ENCODE results near the gene EIF1AX.
A peak's percentile ranks its signal among the peaks of the same experiment; 100 is the strongest.

The EIF1AX gene

DNA sequence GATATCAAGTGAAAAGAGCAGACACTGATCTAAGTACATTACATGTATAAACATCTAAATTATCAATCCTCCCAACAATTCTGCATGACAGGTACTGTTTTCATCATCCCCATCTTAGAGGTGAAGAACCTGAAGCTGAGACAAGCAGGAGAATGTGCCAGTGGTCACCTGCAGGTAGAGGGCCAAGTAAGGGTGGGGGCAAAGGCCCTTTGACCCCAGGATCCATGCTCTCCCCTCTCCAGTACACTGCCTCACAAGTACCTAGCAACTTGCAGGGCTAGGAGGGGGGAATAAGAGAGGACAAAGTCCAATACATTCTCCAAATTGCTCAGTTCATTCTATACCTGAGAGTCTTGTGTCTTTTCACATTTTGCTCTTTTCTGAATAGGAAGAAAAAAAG is 16.7 kb downstream of the EIF1AX start:
- DNase-seq = no peak

DNA sequence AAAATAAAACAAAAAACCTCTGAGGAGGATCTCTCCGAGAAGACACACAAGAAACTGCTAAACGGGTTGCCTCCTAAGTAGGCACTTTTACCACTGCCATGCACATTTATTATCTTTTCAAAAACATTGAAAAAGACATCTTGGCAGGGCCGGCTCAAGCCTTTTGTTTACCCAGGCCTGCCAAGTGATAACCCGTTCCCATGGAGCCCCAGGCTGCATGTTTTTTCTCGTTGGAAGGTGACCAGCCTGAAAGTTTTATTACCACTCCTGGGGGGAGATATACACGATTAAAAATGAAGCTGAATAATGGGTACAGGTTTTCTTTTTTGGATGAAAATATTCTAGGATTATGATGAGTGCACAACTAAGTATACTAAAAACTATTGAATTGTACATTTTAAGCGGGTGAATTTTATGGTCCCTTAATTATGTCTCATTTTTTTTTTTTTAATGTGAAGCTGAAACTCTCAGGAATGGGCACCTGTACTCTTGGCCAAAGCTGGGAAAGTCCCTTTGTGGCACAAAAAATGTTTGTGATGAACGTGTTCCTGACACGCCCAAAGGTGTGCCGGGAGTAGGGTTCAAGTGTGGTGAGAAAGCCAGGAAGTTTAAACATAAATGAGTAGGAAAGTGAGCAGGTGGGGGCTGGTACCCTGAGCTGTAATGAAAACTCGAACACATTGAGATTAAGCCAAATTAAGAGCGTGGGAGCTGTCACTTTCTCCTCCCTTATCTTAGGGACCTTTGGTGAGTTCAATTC is 23.4 kb downstream of the EIF1AX start:
- no peak for DNase-seq

DNA sequence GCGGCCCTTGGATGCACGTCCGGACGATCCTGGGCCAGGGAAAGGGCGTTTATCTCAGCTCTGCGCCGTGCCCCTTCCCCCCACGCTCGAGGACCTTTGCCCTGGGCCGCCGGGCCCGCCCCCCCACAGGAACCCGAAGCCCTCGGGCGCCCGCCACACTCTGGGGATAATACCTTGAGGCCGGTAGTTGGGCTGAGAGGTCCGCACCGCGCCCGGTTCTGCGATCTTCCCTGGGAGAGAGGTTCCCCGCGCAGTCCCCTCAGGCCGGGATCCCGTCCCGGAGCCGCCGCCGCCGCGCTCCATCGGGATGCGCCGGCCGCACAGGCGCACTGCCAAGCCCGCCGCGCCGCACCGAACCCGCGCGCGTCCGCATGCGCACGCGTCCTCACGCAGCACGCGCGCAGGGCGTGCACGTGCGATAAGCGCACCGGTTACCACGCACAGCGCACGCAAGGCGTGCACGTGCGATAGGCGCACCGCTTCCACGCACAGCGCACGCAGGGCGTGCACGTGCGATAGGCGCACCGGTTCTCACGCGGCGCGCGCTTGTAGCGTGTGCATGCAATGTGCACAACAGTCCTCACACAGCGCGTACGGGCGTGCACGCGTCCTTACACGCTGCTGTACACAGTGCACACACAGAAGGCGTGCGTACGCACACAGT is 24.9 kb downstream of the EIF1AX start, which contains the start of gene MAP7D2:
Gene MAP7D2 (minus strand): TSS at position 331 of the 664 bp plus-strand sequence. CDS start 28 bp downstream, at position 303.
- DNase-seq = peak; percentile 12

DNA sequence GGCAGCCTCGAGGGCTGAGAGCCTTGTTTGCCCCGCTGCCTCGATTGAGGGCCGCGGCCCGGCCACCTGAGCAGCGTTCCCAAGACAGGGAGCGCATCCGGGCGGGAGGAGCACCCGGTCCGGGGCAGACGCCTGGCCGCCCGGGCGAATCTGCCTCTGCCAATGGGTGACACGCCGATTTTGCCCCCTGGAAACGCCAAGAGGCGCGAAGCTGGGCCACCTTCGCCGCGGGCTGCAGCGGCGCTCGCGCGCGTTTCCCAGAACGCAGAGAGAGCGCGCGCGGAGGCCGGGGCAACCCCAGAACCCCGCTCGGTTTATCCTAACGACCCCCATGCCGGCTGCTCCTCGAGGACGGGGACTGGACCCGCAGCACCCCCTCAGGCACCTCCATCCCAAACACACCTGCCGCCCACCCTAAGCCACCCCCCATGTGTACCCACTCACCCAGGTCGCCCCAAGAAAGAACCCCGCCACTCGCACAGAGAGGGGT is 25.5 kb downstream of the EIF1AX start:
- DNase-seq = peak; percentile 10

DNA sequence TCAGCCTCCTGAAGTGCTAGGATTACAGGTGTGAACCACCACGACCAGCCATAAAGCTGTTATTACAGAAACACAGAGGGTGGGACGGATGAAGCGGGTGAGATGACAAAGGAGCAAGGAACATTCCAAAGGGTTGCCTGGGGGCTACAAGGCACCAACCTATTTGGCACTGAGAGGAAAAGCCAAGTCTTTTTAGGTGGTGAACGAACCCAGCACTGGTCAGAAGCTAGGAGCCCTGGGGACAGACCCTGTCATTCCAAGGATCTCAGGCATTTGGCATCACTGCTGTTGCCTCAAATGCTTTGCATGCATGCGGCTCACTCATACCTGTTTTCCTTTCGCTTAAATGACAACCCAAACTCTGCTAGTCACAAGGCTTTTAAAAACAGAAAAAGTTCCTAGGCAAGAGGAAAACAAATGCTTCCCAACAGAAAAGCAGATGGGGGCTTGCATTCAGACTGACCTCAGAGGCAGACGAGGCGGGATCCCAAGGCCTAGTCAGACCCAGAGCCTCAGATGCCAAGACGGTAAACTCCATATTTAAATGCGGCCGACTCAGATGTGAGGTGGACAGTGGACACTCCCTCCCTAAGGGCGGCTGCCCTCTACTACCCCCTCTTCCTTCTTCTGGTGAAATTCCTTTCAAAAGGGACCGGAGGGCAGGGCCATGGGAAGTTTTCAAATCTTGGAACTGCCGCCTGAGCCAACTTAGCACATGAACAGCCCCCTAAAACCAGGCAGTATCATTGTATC is 29.4 kb downstream of the EIF1AX start:
- DNase-seq = no peak

DNA sequence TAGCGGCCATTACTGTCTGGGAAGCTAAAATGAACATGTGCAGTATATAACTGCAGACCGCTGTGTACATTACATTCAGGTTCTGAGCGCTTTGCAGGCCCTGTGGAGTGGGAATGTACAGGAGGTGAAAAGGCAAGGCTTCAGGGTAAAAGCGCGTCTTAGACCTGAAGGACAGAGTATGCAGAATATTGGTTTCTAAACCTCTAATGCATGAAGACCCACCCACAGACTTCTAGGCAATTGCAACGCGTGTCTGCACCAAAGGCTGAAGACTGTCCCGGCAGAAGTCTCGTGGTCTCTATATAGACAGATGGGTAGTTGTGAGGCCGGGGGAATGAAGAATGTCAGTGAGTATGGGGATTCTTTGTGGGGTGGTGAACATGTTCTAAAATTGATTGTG is 30.4 kb downstream of the EIF1AX start:
- no peak for DNase-seq

DNA sequence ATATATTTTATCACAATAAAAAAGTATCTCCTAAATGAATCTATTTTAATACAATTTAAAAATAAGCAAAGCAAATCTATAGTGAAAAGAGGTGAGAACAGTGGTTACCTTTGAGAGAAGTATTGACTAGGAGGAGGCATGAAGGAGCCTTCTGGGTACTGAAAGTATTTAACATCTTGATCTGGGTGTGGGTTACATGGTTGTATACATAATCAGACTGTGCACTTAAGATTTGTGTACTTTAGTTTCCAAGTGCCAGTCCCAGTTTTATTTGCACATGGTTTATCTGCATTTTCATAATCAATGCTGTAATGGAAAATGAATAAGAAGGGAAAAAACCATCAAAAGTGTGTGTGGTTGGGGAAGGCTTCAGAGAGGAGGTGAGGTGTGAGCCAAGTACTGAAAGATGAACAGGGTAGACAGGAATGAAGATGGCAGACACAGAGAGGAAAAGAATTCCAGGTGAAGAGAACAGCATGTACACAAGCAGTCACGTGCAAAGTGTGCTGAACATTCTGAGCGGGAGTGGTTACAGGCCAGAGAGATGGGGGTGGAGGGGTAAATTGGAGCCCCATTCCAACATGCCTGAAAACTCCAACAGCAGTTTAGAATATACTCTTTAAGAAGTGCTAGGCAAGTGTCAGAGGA is 39.6 kb downstream of the EIF1AX start:
- no peak for DNase-seq

DNA sequence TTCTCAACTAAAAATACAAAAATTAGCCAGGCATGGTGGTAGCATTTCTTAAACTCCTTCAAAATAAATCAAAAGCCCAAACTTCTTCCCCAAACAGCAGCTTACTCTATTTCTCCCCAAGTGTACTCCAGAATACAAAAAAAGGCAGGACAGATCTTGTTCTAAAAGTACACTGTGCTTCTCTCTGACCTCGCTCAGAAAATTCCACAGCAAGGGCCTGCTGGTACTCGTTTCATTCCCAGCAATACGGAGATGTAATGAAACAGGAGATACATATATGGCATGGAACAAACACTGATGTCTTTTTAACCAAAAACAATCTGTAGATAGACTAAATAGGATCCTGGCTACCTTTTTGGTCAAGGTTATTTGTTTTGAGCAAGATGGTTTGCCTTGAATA is 50.1 kb downstream of the EIF1AX start:
- DNase-seq = no peak

DNA sequence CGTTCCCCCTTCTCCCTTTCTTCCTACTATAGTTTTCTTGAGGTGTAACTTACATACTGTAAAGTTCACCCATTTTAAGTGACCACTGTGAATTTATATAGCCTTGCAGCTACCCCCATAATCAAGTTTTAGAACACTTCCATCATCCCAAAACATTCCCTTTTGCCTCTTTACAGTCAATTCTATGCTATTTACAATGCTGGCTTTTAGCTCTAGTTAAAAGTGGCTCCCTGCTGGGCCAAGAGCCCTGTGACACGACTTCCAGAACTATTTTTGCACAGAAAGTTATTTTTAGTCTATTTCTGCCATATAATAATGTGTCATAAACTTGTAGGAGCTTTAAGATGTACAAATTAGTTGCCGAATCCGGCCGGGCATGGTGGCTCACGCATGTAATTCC is 51.8 kb downstream of the EIF1AX start:
- no peak for DNase-seq

DNA sequence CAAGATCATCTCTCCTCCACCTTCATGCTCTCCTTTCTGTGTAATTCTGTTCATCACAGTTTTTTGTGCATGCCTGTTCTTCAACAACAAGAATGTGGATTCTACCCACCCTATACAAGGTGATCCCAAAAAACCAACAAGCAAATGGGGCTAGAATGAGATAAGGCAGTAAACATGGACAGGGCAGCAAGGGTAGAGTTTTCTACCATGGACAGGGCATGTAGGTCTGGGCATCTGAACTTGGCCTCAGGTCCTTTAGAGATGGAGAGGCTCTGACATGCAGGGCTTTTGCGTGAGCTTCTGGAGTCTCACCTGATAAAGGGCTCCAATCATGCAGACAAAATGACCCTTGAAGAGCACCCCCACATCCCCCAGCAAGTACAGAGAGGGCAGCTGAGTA is 61.4 kb downstream of the EIF1AX start:
- no peak for DNase-seq
